ENCODE measurements around the gene LAMTOR2. TPM values are rescaled to one million over a fixed set of nuclear protein-coding genes. Genes with fewer than 3 reads are reported as not detected.

Gene LAMTOR2
- total RNA-seq, 1 donor from 2014 or later, result 29.4 TPM

GRCh38 chr1:156062189-156062588 lies 7.6 kb downstream of the LAMTOR2 start:
- Histone ChIP-seq H3K4me3 (no peak overlapping the region), H2AFZ (replicated peaks) (no peak overlapping the region), H3K9me3 (ENCODE audit: low read depth) (no peaks in the 10 kb centered on the region), H3K4me2 (peak overlapping the region; percentile 74), H4K20me1 (ENCODE audit: low read depth) (no peaks in the 10 kb centered on the region), H3K79me2 (ENCODE audit: low read depth) (peaks cover 11% of the 10 kb centered on the region), H3K36me3 (no peaks in the 10 kb centered on the region), H3K27ac (no peak overlapping the region), H3F3A (ENCODE audit: low read depth) (peaks cover 62% of the 10 kb centered on the region), H3K4me1 (peaks cover 30% of the 10 kb centered on the region), H3K27me3 (no peaks in the 10 kb centered on the region), H3K9ac (no peak overlapping the region)
- Mint-ChIP-seq H3K4me3 (peak overlapping the region; percentile 38), H3K9me3 (no peaks in the 10 kb centered on the region), H3K27ac (no peak overlapping the region), H3K4me1 (peaks cover 37% of the 10 kb centered on the region), H3K27me3 (ENCODE audit: insufficient read depth, low read depth) (peaks cover 5% of the 10 kb centered on the region), H3K36me3 (peaks cover 6% of the 10 kb centered on the region)
- no peak for DNase-seq (ENCODE audit: low spot score)
- TF ChIP-seq CTCF (IDR thresholded peaks at IDR 0.05) (no peak), EZH2 (IDR thresholded peaks at IDR 0.05) (no peak), EZH2phosphoT487 (IDR thresholded peaks at IDR 0.05) (no peak)

GRCh38 chr1:156063997-156064285 lies 9.4 kb downstream of the LAMTOR2 start:
- TF ChIP-seq EZH2phosphoT487 (IDR thresholded peaks at IDR 0.05) (no peak), CTCF (IDR thresholded peaks at IDR 0.05) (no peak), EZH2 (IDR thresholded peaks at IDR 0.05) (no peak)
- Histone ChIP-seq H3K27ac (no peak overlapping the region), H3K27me3 (no peaks in the 10 kb centered on the region), H3K36me3 (no peaks in the 10 kb centered on the region), H3K4me1 (peaks cover 30% of the 10 kb centered on the region), H3K9me3 (ENCODE audit: low read depth) (no peaks in the 10 kb centered on the region), H3K9ac (no peak overlapping the region), H2AFZ (replicated peaks) (no peak overlapping the region), H3F3A (ENCODE audit: low read depth) (peaks cover 55% of the 10 kb centered on the region), H3K4me3 (no peak overlapping the region), H4K20me1 (ENCODE audit: low read depth) (no peaks in the 10 kb centered on the region), H3K4me2 (no peak overlapping the region), H3K79me2 (ENCODE audit: low read depth) (peaks cover 3% of the 10 kb centered on the region)
- DNase-seq (ENCODE audit: low spot score), result peak; percentile 44
- H3K9me3 Mint-ChIP-seq, result no peaks in the 10 kb centered on the region
- no peak overlapping the region for H3K4me3 Mint-ChIP-seq
- no peaks in the 10 kb centered on the region for H3K36me3 Mint-ChIP-seq
- peaks cover 40% of the 10 kb centered on the region for H3K4me1 Mint-ChIP-seq
- H3K27me3 Mint-ChIP-seq (ENCODE audit: insufficient read depth, low read depth), result peaks cover 5% of the 10 kb centered on the region
- no peak overlapping the region for H3K27ac Mint-ChIP-seq

GRCh38 chr1:156064615-156065014 lies 10.0 kb downstream of the LAMTOR2 start:
- Histone ChIP-seq H3K9ac (no peak overlapping the region), H3K27ac (no peak overlapping the region), H4K20me1 (ENCODE audit: low read depth) (no peaks in the 10 kb centered on the region), H3K9me3 (ENCODE audit: low read depth) (no peaks in the 10 kb centered on the region), H3K4me1 (peaks cover 30% of the 10 kb centered on the region), H2AFZ (replicated peaks) (no peak overlapping the region), H3F3A (ENCODE audit: low read depth) (peaks cover 52% of the 10 kb centered on the region), H3K27me3 (no peaks in the 10 kb centered on the region), H3K4me2 (no peak overlapping the region), H3K4me3 (no peak overlapping the region), H3K36me3 (no peaks in the 10 kb centered on the region), H3K79me2 (ENCODE audit: low read depth) (peaks cover 3% of the 10 kb centered on the region)
- H3K4me3 Mint-ChIP-seq, result no peak overlapping the region
- H3K9me3 Mint-ChIP-seq, result no peaks in the 10 kb centered on the region
- no peaks in the 10 kb centered on the region for H3K36me3 Mint-ChIP-seq
- TF ChIP-seq CTCF (IDR thresholded peaks at IDR 0.05), result no peak
- TF ChIP-seq EZH2phosphoT487 (IDR thresholded peaks at IDR 0.05), result no peak
- TF ChIP-seq EZH2 (IDR thresholded peaks at IDR 0.05), result no peak
- no peak overlapping the region for H3K27ac Mint-ChIP-seq
- H3K4me1 Mint-ChIP-seq, result peaks cover 40% of the 10 kb centered on the region
- H3K27me3 Mint-ChIP-seq (ENCODE audit: insufficient read depth, low read depth), result peaks cover 7% of the 10 kb centered on the region
- no peak for DNase-seq (ENCODE audit: low spot score)

Data from neural progenitor cell (in vitro differentiated cells).